SU-DHL-6 (cell line): ENCODE results near the gene ARAP1.

Source experiments
- H2AFZ ChIP-seq: fragments of 200-600 bp; sonication (generic); 2 replicates; pipeline ENCODE4 v1.6.1; 2014; ENCODE audit warnings: low read depth, mild to moderate bottlenecking, moderate library complexity, mixed read lengths, antibody characterized with exemption, low read length; ENCODE audit not compliant: severe bottlenecking
- H3F3A ChIP-seq: fragments of 200-600 bp; shearing (Covaris generic); 2 replicates; pipeline ENCODE4 v1.6.0; 2016; ENCODE audit warnings: antibody characterized with exemption, mild to moderate bottlenecking; ENCODE audit not compliant: insufficient read depth
- H3K27ac ChIP-seq: fragments of 200-600 bp; sonication (generic); 2 replicates; pipeline ENCODE4 v1.5.1; 2016; ENCODE audit warnings: low read depth, mild to moderate bottlenecking, low read length, moderate library complexity, mixed read lengths
- H3K27me3 ChIP-seq: fragments of 200-600 bp; sonication (generic), shearing (Covaris generic); 2 replicates; pipeline ENCODE4 v1.6.0; 2014; ENCODE audit warnings: mild to moderate bottlenecking, low read length
- H3K36me3 ChIP-seq: fragments of 200-600 bp; sonication (generic); 2 replicates; pipeline ENCODE4 v1.6.1; 2014; ENCODE audit warnings: mild to moderate bottlenecking, low read length, mixed read lengths
- H3K4me2 ChIP-seq: fragments of 300-600, 200-600 bp; shearing (Covaris generic), sonication (generic); 2 replicates; pipeline ENCODE4 v1.6.0; 2014; ENCODE audit warnings: low read length, low read depth, mild to moderate bottlenecking; ENCODE audit not compliant: poor library complexity, severe bottlenecking
- H3K4me3 ChIP-seq: fragments of 200-600 bp; sonication (generic); 2 replicates; pipeline ENCODE4 v1.5.1; 2014; ENCODE audit warnings: antibody characterized with exemption, low read length, mild to moderate bottlenecking, mixed read lengths; ENCODE audit not compliant: insufficient read depth, poor library complexity, severe bottlenecking
- H3K79me2 ChIP-seq: fragments of 200-600 bp; sonication (generic); 2 replicates; pipeline ENCODE4 v1.6.1; 2014; ENCODE audit warnings: mild to moderate bottlenecking, low read length, moderate library complexity; ENCODE audit not compliant: insufficient read depth
- H3K9ac ChIP-seq: fragments of 200-600 bp; sonication (generic); 2 replicates; pipeline ENCODE4 v1.7.0; 2014; ENCODE audit warnings: mild to moderate bottlenecking, low read length
- H3K9me2 ChIP-seq: fragments of 200-600 bp; sonication (generic); replicated peaks from 2 replicates; pipeline ENCODE4 v1.6.1; 2014; ENCODE audit warnings: low read length; ENCODE audit not compliant: insufficient read depth
- H3K9me3 ChIP-seq: fragments of 200-600 bp; sonication (generic); 2 replicates; pipeline ENCODE4 v1.6.1; 2014; ENCODE audit warnings: low read length, mixed read lengths; ENCODE audit not compliant: insufficient read depth
- H4K20me1 ChIP-seq: fragments of 200-600 bp; sonication (generic); 2 replicates; pipeline ENCODE4 v1.6.1; 2014; ENCODE audit warnings: low read depth, mild to moderate bottlenecking, antibody characterized with exemption, low read length, moderate library complexity, mixed read lengths
- CTCF ChIP-seq: fragments of 200-600 bp; sonication (generic); IDR thresholded peaks from one replicate; pipeline ENCODE4 v1.5.1; 2017; ENCODE audit warnings: antibody characterized with exemption, mild to moderate bottlenecking, low read length, moderate library complexity; ENCODE audit not compliant: insufficient read depth, poor library complexity, severe bottlenecking
- EZH2phosphoT487 ChIP-seq: fragments of 200-600 bp; sonication (generic), shearing (Covaris generic); conservative IDR thresholded peaks from 2 replicates; pipeline ENCODE4 v1.6.1; 2018; ENCODE audit warnings: mild to moderate bottlenecking, antibody characterized with exemption, low read length, moderate library complexity, mixed read lengths

ARAP1 gene

GRCh38 chr11:72686639-72687220 lies 65.5 kb downstream of the ARAP1 start:
- no peak overlapping the region for H3K4me3 ChIP-seq
- H3K9me3 ChIP-seq: no peaks in the 10 kb centered on the region
- H3K9ac ChIP-seq: no peak overlapping the region
- H3K4me2 ChIP-seq: no peak overlapping the region
- TF ChIP-seq EZH2phosphoT487 (no peak), CTCF (no peak)
- H3F3A ChIP-seq: no peaks in the 10 kb centered on the region
- no peaks in the 10 kb centered on the region for H4K20me1 ChIP-seq
- no peaks in the 10 kb centered on the region for H3K79me2 ChIP-seq
- no peak overlapping the region for H2AFZ ChIP-seq
- no peaks in the 10 kb centered on the region for H3K27me3 ChIP-seq
- no peak overlapping the region for H3K27ac ChIP-seq
- no peaks in the 10 kb centered on the region for H3K9me2 ChIP-seq
- no peaks in the 10 kb centered on the region for H3K36me3 ChIP-seq

GRCh38 chr11:72685560-72686480 lies 66.4 kb downstream of the ARAP1 start:
- no peak overlapping the region for H2AFZ ChIP-seq

GRCh38 chr11:72684236-72684912 lies 67.8 kb downstream of the ARAP1 start:
- H3K27ac ChIP-seq: no peak overlapping the region
- no peak overlapping the region for H3K4me2 ChIP-seq
- H3K36me3 ChIP-seq: no peaks in the 10 kb centered on the region
- H3K9ac ChIP-seq: no peak overlapping the region
- H3K27me3 ChIP-seq: no peaks in the 10 kb centered on the region
- no peaks in the 10 kb centered on the region for H3K9me2 ChIP-seq
- no peaks in the 10 kb centered on the region for H3K9me3 ChIP-seq
- no peak overlapping the region for H2AFZ ChIP-seq
- TF ChIP-seq CTCF (peak; percentile 34), EZH2phosphoT487 (no peak)
- H3K4me3 ChIP-seq: no peak overlapping the region
- no peaks in the 10 kb centered on the region for H3K79me2 ChIP-seq
- no peaks in the 10 kb centered on the region for H3F3A ChIP-seq
- no peaks in the 10 kb centered on the region for H4K20me1 ChIP-seq

More at GRCh38 chr11:72685560-72686480, 66.4 kb downstream of the ARAP1 start:
- Histone ChIP-seq H3F3A (no peaks in the 10 kb centered on the region), H3K9me3 (no peaks in the 10 kb centered on the region), H3K27me3 (no peaks in the 10 kb centered on the region), H3K79me2 (no peaks in the 10 kb centered on the region), H3K4me2 (no peak overlapping the region), H3K9me2 (no peaks in the 10 kb centered on the region), H3K4me3 (no peak overlapping the region), H3K9ac (no peak overlapping the region), H4K20me1 (no peaks in the 10 kb centered on the region), H3K36me3 (no peaks in the 10 kb centered on the region), H3K27ac (no peak overlapping the region)
- TF ChIP-seq EZH2phosphoT487 (no peak), CTCF (no peak)
